ENCODE data around the gene KCTD2. TPM values are rescaled to one million over a fixed set of nuclear protein-coding genes. Genes with fewer than 3 reads are reported as not detected.
A peak's percentile ranks its signal among the peaks of the same experiment; 100 is the strongest.

Gene KCTD2
- total RNA-seq, 3 donors from 2014 or later (not counting 1 experiment from before 2014, with no cell fraction given), result 17.4 to 27.0 (median 24.7) TPM

- no peaks in the 10 kb centered on the region for H3K36me3 Mint-ChIP-seq
These were observed 44.9 kb downstream of the KCTD2 start for GRCh38 chr17:75091855-75092327.

GRCh38 chr17:75093548-75094158 lies 46.6 kb downstream of the KCTD2 start:
- peaks cover 0 to 29% of the 10 kb centered on the region in 2 donors for H3K4me1 Mint-ChIP-seq
- H3K27me3 Mint-ChIP-seq (ENCODE audit: low read depth in 2 of 2), result no peaks in the 10 kb centered on the region
- Histone ChIP-seq H3K4me3 (ENCODE audit: low read length) (no peak overlapping the region), H3K27ac (ENCODE audit: low read length) (no peak overlapping the region), H3K9me3 (ENCODE audit: control insufficient read depth, insufficient read depth, low read length) (no peaks in the 10 kb centered on the region), H3K4me1 (ENCODE audit: control insufficient read depth, insufficient read depth, low read length) (peaks cover 10% of the 10 kb centered on the region), H3K36me3 (ENCODE audit: control insufficient read depth, insufficient read depth, low read length) (no peaks in the 10 kb centered on the region), H3K27me3 (ENCODE audit: control insufficient read depth, insufficient read depth, low read length) (no peaks in the 10 kb centered on the region)
- no peak overlapping the region for H3K27ac Mint-ChIP-seq
- WGBS (ENCODE audit: insufficient coverage), result 96% methylated on average over 18 of the region's 18 CpGs
- no peaks in the 10 kb centered on the region for H3K36me3 Mint-ChIP-seq
- H3K9me3 Mint-ChIP-seq, result no peaks in the 10 kb centered on the region
- DNase-seq (no peak), ATAC-seq (no peak)
- no peak overlapping the region for H3K4me3 Mint-ChIP-seq
- intact Hi-C loops (cut with micrococcal nuclease), result no loop called here
- no peak for TF ChIP-seq CTCF (IDR thresholded peaks at IDR 0.05)

More at GRCh38 chr17:75091855-75092327, 44.9 kb downstream of the KCTD2 start:
- no peak for TF ChIP-seq CTCF (IDR thresholded peaks at IDR 0.05)
- Histone ChIP-seq H3K9me3 (ENCODE audit: control insufficient read depth, insufficient read depth, low read length) (no peaks in the 10 kb centered on the region), H3K4me1 (ENCODE audit: control insufficient read depth, insufficient read depth, low read length) (peaks cover 23% of the 10 kb centered on the region), H3K27ac (ENCODE audit: low read length) (no peak overlapping the region), H3K27me3 (ENCODE audit: control insufficient read depth, insufficient read depth, low read length) (no peaks in the 10 kb centered on the region), H3K4me3 (ENCODE audit: low read length) (no peak overlapping the region), H3K36me3 (ENCODE audit: control insufficient read depth, insufficient read depth, low read length) (no peaks in the 10 kb centered on the region)
- intact Hi-C loops (cut with micrococcal nuclease), result no loop called here
- WGBS (ENCODE audit: insufficient coverage), result 96% methylated on average over 10 of the region's 10 CpGs
- H3K4me1 Mint-ChIP-seq, result peaks cover 0 to 34% of the 10 kb centered on the region in 2 donors
- no peaks in the 10 kb centered on the region for H3K9me3 Mint-ChIP-seq
- no peaks in the 10 kb centered on the region for H3K27me3 Mint-ChIP-seq (ENCODE audit: low read depth in 2 of 2)
- ATAC-seq, result no peak
- no peak overlapping the region for H3K4me3 Mint-ChIP-seq
- H3K27ac Mint-ChIP-seq, result peak overlapping the region in 1 of 2 donors; percentile 5
- DNase-seq, result no peak

- DNase-seq, result no peak
- WGBS (ENCODE audit: insufficient coverage), result 94% methylated on average over 16 of the region's 16 CpGs
- Mint-ChIP-seq H3K9me3 (no peaks in the 10 kb centered on the region), H3K36me3 (no peaks in the 10 kb centered on the region), H3K27me3 (ENCODE audit: low read depth in 2 of 2) (no peaks in the 10 kb centered on the region), H3K4me1 (peaks cover 0 to 28% of the 10 kb centered on the region in 2 donors), H3K4me3 (no peak overlapping the region), H3K27ac (no peak overlapping the region)
- Histone ChIP-seq H3K4me3 (ENCODE audit: low read length) (no peak overlapping the region), H3K27ac (ENCODE audit: low read length) (no peak overlapping the region), H3K9me3 (ENCODE audit: control insufficient read depth, insufficient read depth, low read length) (no peaks in the 10 kb centered on the region), H3K4me1 (ENCODE audit: control insufficient read depth, insufficient read depth, low read length) (peaks cover 4% of the 10 kb centered on the region), H3K27me3 (ENCODE audit: control insufficient read depth, insufficient read depth, low read length) (no peaks in the 10 kb centered on the region), H3K36me3 (ENCODE audit: control insufficient read depth, insufficient read depth, low read length) (no peaks in the 10 kb centered on the region)
- ATAC-seq, result no peak
- TF ChIP-seq CTCF (IDR thresholded peaks at IDR 0.05), result no peak
- intact Hi-C loops (cut with micrococcal nuclease), result no loop called here
These were observed 47.9 kb downstream of the KCTD2 start for GRCh38 chr17:75094871-75095399.
